GM18873 (cell line): Measurements from ENCODE around the gene DUSP15.

Experiments
- ATAC-seq: cut with Tn5 transposase; IDR thresholded peaks from one replicate; pipeline ENCODE4 v1.9.1; 2021; ENCODE audit warnings: mild to moderate bottlenecking, moderate library complexity, moderate number of reproducible peaks; ENCODE audit not compliant: unreplicated experiment, low FRiP score

Gene DUSP15

GRCh38 chr20:31896049-31896448, 25.7 kb upstream of the DUSP15 start:
- ATAC-seq, result no peak

- ATAC-seq, result peak; percentile 85
Observed at GRCh38 chr20:31894980-31895675, 24.8 kb upstream of the DUSP15 start.

GRCh38 chr20:31890646-31891045, 20.3 kb upstream of the DUSP15 start:
- ATAC-seq, result no peak

GRCh38 chr20:31883829-31884228, 13.5 kb upstream of the DUSP15 start:
- ATAC-seq, result no peak

- ATAC-seq, result no peak
Observed at GRCh38 chr20:31881945-31882344, 11.6 kb upstream of the DUSP15 start.

GRCh38 chr20:31879143-31879987, 9.0 kb upstream of the DUSP15 start:
- ATAC-seq, result peak; percentile 43

- ATAC-seq, result no peak
Observed at GRCh38 chr20:31877684-31878083, 7.4 kb upstream of the DUSP15 start.

- no peak for ATAC-seq
Observed at GRCh38 chr20:31875671-31876070, 5.3 kb upstream of the DUSP15 start.

- no peak for ATAC-seq
Observed at GRCh38 chr20:31872406-31872805, 2.1 kb upstream of the DUSP15 start.

- no peak for ATAC-seq
Observed at GRCh38 chr20:31871618-31871954, 1.3 kb upstream of the DUSP15 start.

GRCh38 chr20:31870726-31871617, 645 bp upstream of the DUSP15 start:
- no peak for ATAC-seq

GRCh38 chr20:31869673-31869941, 720 bp downstream of the DUSP15 start:
- ATAC-seq, result no peak

GRCh38 chr20:31868853-31869672, 1.3 kb downstream of the DUSP15 start:
- no peak for ATAC-seq

GRCh38 chr20:31866221-31866620, 4.1 kb downstream of the DUSP15 start:
- no peak for ATAC-seq

- no peak for ATAC-seq
Observed at GRCh38 chr20:31864521-31865400, 5.6 kb downstream of the DUSP15 start.

GRCh38 chr20:31863296-31864085, 6.8 kb downstream of the DUSP15 start:
- no peak for ATAC-seq

- ATAC-seq, result no peak
Observed at GRCh38 chr20:31862506-31862905, 7.8 kb downstream of the DUSP15 start.

GRCh38 chr20:31862157-31862470, 8.2 kb downstream of the DUSP15 start:
- ATAC-seq, result no peak
